Activated naive CD8-positive, alpha-beta T cell treated with anti-CD3 and anti-CD28 coated beads, Interleukin-2, amount 10 ng/mL, durations not matched to agents 7 days and 5 days (primary cell): ENCODE data around the gene NCBP2. TPM values are rescaled to one million over a fixed set of nuclear protein-coding genes. Genes with fewer than 3 reads are reported as not detected.

ENCODE experiments used
- ATAC-seq: fragments of 150-1000 bp; cut with Tn5 transposase; one replicate; pipeline ENCODE4 v1.10.0; 2021; ENCODE audit warnings: low read depth, moderate library complexity
- POLR2A ChIA-PET: fragments of 350-600 bp; sonication (Branson Sonifier 250); formaldehyde crosslinking; loops from one replicate; lab custom pipeline; 2021; ENCODE audit warnings: antibody characterized with exemption; lab: Charles Lee
- DNase-seq: peaks from one replicate; pipeline ENCODE4 v3.0.0; 2021
- H3K27ac Mint-ChIP-seq: one replicate; pipeline ENCODE4 v1.8.0; 2022; ENCODE audit warnings: mild to moderate bottlenecking, mixed read lengths
- H3K27me3 Mint-ChIP-seq: one replicate; pipeline ENCODE4 v1.8.0; 2022; ENCODE audit warnings: mild to moderate bottlenecking, moderate library complexity, mixed read lengths
- H3K36me3 Mint-ChIP-seq: one replicate; pipeline ENCODE4 v1.8.0; 2021; ENCODE audit warnings: mild to moderate bottlenecking, mixed read lengths
- H3K4me1 Mint-ChIP-seq: one replicate; pipeline ENCODE4 v1.8.0; 2021; ENCODE audit warnings: mixed read lengths
- H3K4me3 Mint-ChIP-seq: one replicate; pipeline ENCODE4 v1.8.0; 2022; ENCODE audit warnings: mild to moderate bottlenecking, moderate library complexity, mixed read lengths
- H3K9me3 Mint-ChIP-seq: one replicate; pipeline ENCODE4 v1.8.0; 2021; ENCODE audit warnings: mixed read lengths
- total RNA-seq, 2 experiments: library from RNA; stranded (reverse); gene quantifications; one replicate each; pipeline ENCODE4 v1.2.3, GENCODE V29; 2021

The NCBP2 gene
- total RNA-seq, 2 experiments from 2014 or later: 53.0 to 55.8 TPM

DNA sequence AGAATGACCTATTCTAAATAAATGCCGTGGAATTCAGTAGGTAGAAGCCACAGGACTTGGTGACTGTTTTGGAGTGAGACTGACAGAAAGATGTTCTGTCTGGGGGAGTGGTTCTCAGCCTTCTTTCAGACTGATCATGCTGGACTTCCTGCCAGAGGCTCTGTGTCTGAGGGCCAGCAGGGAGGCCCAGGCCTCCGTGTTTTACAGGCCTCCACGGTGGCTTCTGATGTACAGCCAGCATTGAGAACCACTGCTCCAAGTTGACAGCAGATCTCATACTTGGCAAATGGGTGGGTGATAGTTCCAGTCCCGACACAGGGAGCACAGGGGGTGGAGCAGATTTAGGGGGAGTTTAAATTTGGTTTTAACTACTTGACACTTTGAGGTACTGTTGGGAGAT is 33.0 kb upstream of the NCBP2 start:
- no peaks in the 10 kb centered on the region for H3K36me3 Mint-ChIP-seq
- no peak overlapping the region for H3K4me3 Mint-ChIP-seq
- H3K27me3 Mint-ChIP-seq: peaks cover 12% of the 10 kb centered on the region
- ATAC-seq: no peak
- POLR2A ChIA-PET: no interaction called here
- no peak for DNase-seq
- no peaks in the 10 kb centered on the region for H3K9me3 Mint-ChIP-seq
- no peak overlapping the region for H3K27ac Mint-ChIP-seq
- peaks cover 8% of the 10 kb centered on the region for H3K4me1 Mint-ChIP-seq

- no peaks in the 10 kb centered on the region for H3K36me3 Mint-ChIP-seq
- H3K4me3 Mint-ChIP-seq: no peak overlapping the region
- no peak for ATAC-seq
- DNase-seq: no peak
- peaks cover 15% of the 10 kb centered on the region for H3K27me3 Mint-ChIP-seq
- no peaks in the 10 kb centered on the region for H3K9me3 Mint-ChIP-seq
- peaks cover 11% of the 10 kb centered on the region for H3K4me1 Mint-ChIP-seq
- H3K27ac Mint-ChIP-seq: no peak overlapping the region
- POLR2A ChIA-PET: interaction anchor here (0.7 kb wide), 1 partner anchor 33 kb away, joined by 3 read pairs; no protein-coding TSS in a partner anchor
Measured at GRCh38 chr3:196974661-196975060, 32.3 kb upstream of the NCBP2 start.

- ATAC-seq: no peak
- DNase-seq: no peak
- H3K27me3 Mint-ChIP-seq: peaks cover 21% of the 10 kb centered on the region
- H3K9me3 Mint-ChIP-seq: no peaks in the 10 kb centered on the region
- H3K4me1 Mint-ChIP-seq: peaks cover 14% of the 10 kb centered on the region
- no peak overlapping the region for H3K4me3 Mint-ChIP-seq
- H3K36me3 Mint-ChIP-seq: peaks cover 3% of the 10 kb centered on the region
- no peak overlapping the region for H3K27ac Mint-ChIP-seq
- POLR2A ChIA-PET: no interaction called here
Measured at GRCh38 chr3:196971094-196971698, 28.9 kb upstream of the NCBP2 start.

GRCh38 chr3:196970547-196971093 is 28.3 kb upstream of the NCBP2 start:
- peak overlapping the region; percentile 82 for H3K4me3 Mint-ChIP-seq

GRCh38 chr3:196969660-196970546 is 27.6 kb upstream of the NCBP2 start:
- Mint-ChIP-seq H3K36me3 (peaks cover 3% of the 10 kb centered on the region), H3K27ac (peak overlapping the region; percentile 72), H3K4me1 (peaks cover 14% of the 10 kb centered on the region), H3K4me3 (peak overlapping the region; percentile 82), H3K9me3 (no peaks in the 10 kb centered on the region), H3K27me3 (peaks cover 21% of the 10 kb centered on the region)
- peak; percentile 89 for DNase-seq
- peak; percentile 61 for ATAC-seq
- POLR2A ChIA-PET: interaction anchor here (0.6 to 2.8 kb wide), 4 partner anchors 28 to 138 kb away, joined by 5 to 17 read pairs (median 9); partner anchors contain the start of genes NCBP2 and SENP5

More at GRCh38 chr3:196970547-196971093, 28.3 kb upstream of the NCBP2 start:
- peaks cover 21% of the 10 kb centered on the region for H3K27me3 Mint-ChIP-seq
- POLR2A ChIA-PET: interaction anchor here (0.6 to 1.5 kb wide), 2 partner anchors 103 to 138 kb away, joined by 6 to 12 read pairs; partner anchors contain the start of gene SENP5
- H3K4me1 Mint-ChIP-seq: peaks cover 14% of the 10 kb centered on the region
- DNase-seq: no peak
- H3K27ac Mint-ChIP-seq: peak overlapping the region; percentile 72
- ATAC-seq: no peak
- no peaks in the 10 kb centered on the region for H3K9me3 Mint-ChIP-seq
- peaks cover 3% of the 10 kb centered on the region for H3K36me3 Mint-ChIP-seq

DNA sequence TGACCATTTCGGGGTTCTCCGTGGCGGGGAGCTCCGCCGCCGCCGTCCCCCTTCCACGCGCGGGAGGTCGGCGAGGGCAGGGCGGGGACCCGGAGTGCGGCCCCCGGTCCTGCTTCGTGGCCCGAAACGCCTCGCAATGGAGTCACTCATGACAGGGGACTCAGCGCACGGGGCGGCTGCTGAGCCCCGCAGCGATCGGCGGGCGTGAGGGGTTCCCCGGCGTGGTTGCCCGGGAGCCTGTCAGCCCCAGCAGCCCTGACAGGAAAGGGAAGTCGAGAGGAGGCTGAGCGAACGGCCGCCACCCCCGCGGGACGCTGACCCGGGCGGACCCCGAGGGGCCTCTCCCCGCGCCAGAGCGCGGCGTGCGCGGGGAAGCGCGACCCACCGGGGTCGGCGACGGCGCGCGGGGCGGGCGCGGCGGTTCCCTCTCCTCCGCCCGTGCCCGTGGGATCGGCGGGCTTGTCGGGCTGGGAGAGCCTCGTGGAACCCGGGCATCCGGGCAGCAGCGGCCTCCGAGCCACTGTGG is 26.9 kb upstream of the NCBP2 start:
- Mint-ChIP-seq H3K4me3 (peak overlapping the region; percentile 86), H3K9me3 (no peaks in the 10 kb centered on the region), H3K27me3 (peaks cover 21% of the 10 kb centered on the region), H3K4me1 (peaks cover 14% of the 10 kb centered on the region), H3K36me3 (peaks cover 3% of the 10 kb centered on the region), H3K27ac (peak overlapping the region; percentile 81)
- ATAC-seq: peak; percentile 51
- peak; percentile 78 for DNase-seq
- POLR2A ChIA-PET: interaction anchor here (0.7 to 2.8 kb wide), 4 partner anchors 27 to 134 kb away, joined by 3 to 17 read pairs (median 8); partner anchors contain the start of genes NCBP2 and SENP5

DNA sequence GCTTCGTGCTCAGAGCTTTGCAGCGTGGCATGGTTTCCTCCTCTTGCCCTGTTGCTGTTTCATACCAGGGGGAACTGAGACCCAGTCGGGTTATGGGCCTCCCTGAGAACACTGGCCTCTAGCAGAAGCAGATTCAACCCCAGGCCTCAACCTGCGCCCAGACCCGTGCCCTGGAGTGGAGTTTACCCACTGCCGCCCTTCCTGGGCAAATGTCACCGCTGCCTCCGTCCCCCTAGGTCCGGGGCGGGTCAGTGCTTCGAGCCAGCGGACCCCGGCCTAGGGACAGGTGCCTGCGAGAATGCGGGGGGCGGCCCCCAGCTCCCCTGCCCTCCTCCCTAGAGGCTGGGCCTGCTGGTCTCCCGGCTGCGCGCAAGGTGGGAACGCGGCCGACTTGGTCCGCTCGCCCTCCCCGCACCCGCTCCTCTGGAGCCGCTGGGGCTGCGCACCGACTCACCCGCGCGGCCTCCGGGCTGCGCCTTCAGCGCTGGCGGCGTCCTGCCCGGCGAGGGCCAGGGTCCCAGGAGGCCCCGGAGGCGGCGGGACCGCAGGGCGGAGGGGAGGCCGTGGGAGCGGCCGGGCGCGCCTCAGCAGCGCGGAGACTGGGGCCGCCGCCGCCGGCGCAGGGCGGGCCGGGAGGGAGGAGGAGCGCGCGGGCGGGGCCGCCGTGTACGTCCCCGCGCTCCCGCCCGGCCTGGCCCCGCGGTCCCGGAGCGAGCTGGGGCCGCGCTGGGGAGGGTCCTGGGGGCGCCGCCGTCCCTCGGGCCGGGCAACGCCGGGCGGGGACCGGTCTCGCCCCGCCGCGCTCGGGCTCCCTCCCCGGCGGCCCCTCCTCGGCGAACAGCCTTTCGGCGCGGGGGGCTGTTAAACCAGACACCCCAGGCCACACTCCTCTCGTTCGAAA is 26.2 kb upstream of the NCBP2 start, which contains the start of gene PIGZ:
Gene PIGZ, minus strand, starts transcription at position 601 of the 901 bp plus-strand sequence. CDS start 16,802 bp downstream, outside the sequence.
- ATAC-seq (peak; percentile 75), DNase-seq (peak; percentile 79)
- Mint-ChIP-seq H3K9me3 (no peaks in the 10 kb centered on the region), H3K36me3 (peaks cover 3% of the 10 kb centered on the region), H3K27ac (peak within 1 kb of the TSS; percentile 81), H3K4me1 (peaks cover 14% of the 10 kb centered on the region), H3K27me3 (peaks cover 21% of the 10 kb centered on the region), H3K4me3 (peak within 1 kb of the TSS; percentile 86)
- POLR2A ChIA-PET: interaction anchor here (0.7 to 2.8 kb wide), 2 partner anchors 26 to 133 kb away, joined by 3 to 17 read pairs; partner anchors contain the start of gene NCBP2

GRCh38 chr3:196967412-196968232 is 25.3 kb upstream of the NCBP2 start:
- H3K36me3 Mint-ChIP-seq: peaks cover 3% of the 10 kb centered on the region
- H3K27me3 Mint-ChIP-seq: peaks cover 19% of the 10 kb centered on the region
- DNase-seq (no peak), ATAC-seq (no peak)
- no peak overlapping the region for H3K27ac Mint-ChIP-seq
- POLR2A ChIA-PET: interaction anchor here (2.8 kb wide), 1 partner anchor 25 kb away, joined by 17 read pairs; the partner anchor contains the start of gene NCBP2
- H3K4me1 Mint-ChIP-seq: peaks cover 14% of the 10 kb centered on the region
- peak overlapping the region; percentile 77 for H3K4me3 Mint-ChIP-seq
- no peaks in the 10 kb centered on the region for H3K9me3 Mint-ChIP-seq

DNA sequence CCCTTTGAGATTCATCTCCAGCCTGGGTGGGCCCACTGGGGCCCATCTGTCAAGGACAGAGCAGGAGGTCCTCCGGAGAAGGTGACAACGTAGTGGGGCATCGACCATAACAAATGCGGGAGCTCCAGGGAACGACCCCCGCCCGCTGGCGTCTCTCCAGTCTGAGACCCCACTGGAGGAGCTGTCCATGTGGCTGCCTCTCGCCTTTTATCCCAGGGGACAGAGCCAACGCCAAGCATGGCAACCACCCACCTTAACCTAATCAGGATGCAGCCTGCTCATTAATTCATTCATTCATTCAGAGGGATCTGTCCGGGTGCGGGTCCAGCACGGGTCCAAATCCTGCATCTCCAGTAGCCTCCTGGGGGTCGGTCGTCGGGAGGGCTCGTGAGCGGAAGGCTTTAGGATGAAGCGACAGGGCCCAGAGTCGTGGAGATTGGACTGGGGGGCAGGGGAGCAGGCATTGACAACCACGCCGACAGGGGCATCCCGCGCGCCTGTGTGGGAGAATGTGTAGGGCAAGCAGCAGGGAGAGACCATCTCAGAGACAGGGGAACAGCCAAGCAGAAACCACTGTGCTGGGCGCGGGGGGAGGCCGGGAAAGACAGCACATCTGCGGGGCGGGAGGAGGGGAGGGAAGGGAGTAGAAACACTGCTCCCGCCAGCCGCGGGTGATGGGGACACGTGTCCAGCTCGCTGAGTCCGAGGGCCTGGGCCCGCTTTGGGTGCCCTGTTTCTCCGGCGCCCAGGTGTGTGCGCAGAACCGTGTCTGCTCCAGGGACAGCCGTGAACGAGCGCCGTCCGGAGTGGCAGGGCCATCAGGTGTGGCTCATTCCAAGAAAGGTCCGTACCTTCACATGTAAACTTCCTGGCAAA is 24.4 kb upstream of the NCBP2 start:
- Mint-ChIP-seq H3K27ac (no peak overlapping the region), H3K27me3 (peaks cover 19% of the 10 kb centered on the region), H3K36me3 (peaks cover 3% of the 10 kb centered on the region), H3K4me1 (peaks cover 14% of the 10 kb centered on the region), H3K4me3 (no peak overlapping the region), H3K9me3 (no peaks in the 10 kb centered on the region)
- no peak for DNase-seq
- ATAC-seq: no peak
- POLR2A ChIA-PET: no interaction called here

GRCh38 chr3:196965804-196966173 is 23.5 kb upstream of the NCBP2 start:
- no peak overlapping the region for H3K27ac Mint-ChIP-seq
- no peaks in the 10 kb centered on the region for H3K9me3 Mint-ChIP-seq
- peaks cover 14% of the 10 kb centered on the region for H3K4me1 Mint-ChIP-seq
- ATAC-seq (no peak), DNase-seq (no peak)
- peaks cover 3% of the 10 kb centered on the region for H3K36me3 Mint-ChIP-seq
- no peak overlapping the region for H3K4me3 Mint-ChIP-seq
- POLR2A ChIA-PET: no interaction called here
- H3K27me3 Mint-ChIP-seq: peaks cover 15% of the 10 kb centered on the region
